NT2/D1 (cell line): Measurements from ENCODE around the gene FBXO11.

Experiments used
- DNase-seq: peaks from one replicate; pipeline ENCODE4 v3.0.0-alpha.2; 2011; ENCODE audit warnings: low read depth, low spot score
- H3K27me3 ChIP-seq: 2 replicates; pipeline ENCODE4 v1.6.0; 2011; ENCODE audit warnings: mild to moderate bottlenecking; ENCODE audit not compliant: insufficient read length, insufficient read depth
- H3K36me3 ChIP-seq: 2 replicates; pipeline ENCODE4 v1.6.1; 2011; ENCODE audit warnings: mild to moderate bottlenecking, low read length, mixed read lengths; ENCODE audit not compliant: insufficient read depth, insufficient read length
- H3K4me1 ChIP-seq: 2 replicates; pipeline ENCODE4 v1.5.1; 2011; ENCODE audit not compliant: insufficient read depth, insufficient read length
- H3K4me3 ChIP-seq: 2 replicates; pipeline ENCODE4 v1.5.1; 2011; ENCODE audit warnings: low read depth; ENCODE audit not compliant: insufficient read length
- H3K9ac ChIP-seq: 2 replicates; pipeline ENCODE4 v1.6.0; 2011; ENCODE audit warnings: low read depth; ENCODE audit not compliant: insufficient read length
- H3K9me3 ChIP-seq: 2 replicates; pipeline ENCODE4 v1.5.1; 2011; ENCODE audit warnings: mild to moderate bottlenecking, low read length; ENCODE audit not compliant: insufficient read depth
- SUZ12 ChIP-seq: IDR thresholded peaks from 2 replicates; pipeline ENCODE4 v1.6.1; 2011; ENCODE audit not compliant: insufficient read length, insufficient read depth; ENCODE audit errors: extremely low read depth
- YY1 ChIP-seq: IDR thresholded peaks from 2 replicates; pipeline ENCODE4 v1.6.1; 2011; ENCODE audit not compliant: insufficient read length, insufficient read depth
- ZNF274 ChIP-seq: IDR thresholded peaks from 2 replicates; pipeline ENCODE4 v1.6.1; 2011; ENCODE audit warnings: mild to moderate bottlenecking, low read depth, low read length

Gene FBXO11

DNA sequence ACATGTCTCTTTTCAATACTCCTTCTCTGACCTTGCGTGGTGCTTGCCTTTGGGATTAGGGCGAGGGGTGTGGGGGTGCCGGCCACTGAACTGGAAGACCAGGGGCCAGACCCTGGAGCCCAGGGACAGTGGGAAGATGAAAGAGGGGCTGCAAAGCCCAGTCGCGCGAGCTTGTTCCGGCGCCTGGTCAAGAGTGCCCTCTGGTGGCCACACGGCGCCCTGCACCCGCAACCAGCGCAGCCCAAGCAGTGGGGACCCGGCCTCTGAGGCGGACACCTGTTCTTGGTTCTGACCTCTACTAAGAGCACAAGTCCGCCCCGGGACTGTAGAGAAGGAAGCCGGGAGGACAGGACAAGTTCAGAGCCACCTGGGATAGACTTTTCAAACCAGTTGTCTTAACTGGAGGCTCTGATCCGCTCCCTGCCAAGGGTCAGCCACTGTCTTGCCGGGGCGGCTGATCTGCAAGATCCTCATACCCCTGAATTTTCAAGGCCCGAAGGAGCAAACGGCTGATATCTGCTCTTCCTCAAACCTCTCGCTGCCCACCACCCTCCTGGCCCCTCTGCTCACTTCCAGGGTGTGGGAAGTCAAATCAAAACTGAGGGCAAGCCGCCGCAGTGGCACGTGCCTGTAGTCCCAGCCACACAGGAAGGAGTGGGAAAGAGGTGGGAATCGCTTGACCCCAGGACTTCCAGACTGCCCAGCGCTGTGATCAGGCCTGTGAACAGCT is 138.3 kb downstream of the FBXO11 start:
- Histone ChIP-seq H3K36me3 (no peaks in the 10 kb centered on the region), H3K4me1 (no peaks in the 10 kb centered on the region), H3K9me3 (peaks cover 8% of the 10 kb centered on the region; the same call in 1 of the 2 replicates), H3K4me3 (no peak overlapping the region), H3K9ac (no peak overlapping the region), H3K27me3 (no peaks in the 10 kb centered on the region)
- TF ChIP-seq SUZ12 = no peak
- TF ChIP-seq ZNF274 = no peak
- TF ChIP-seq YY1 = no peak
- peak; percentile 71 for DNase-seq

DNA sequence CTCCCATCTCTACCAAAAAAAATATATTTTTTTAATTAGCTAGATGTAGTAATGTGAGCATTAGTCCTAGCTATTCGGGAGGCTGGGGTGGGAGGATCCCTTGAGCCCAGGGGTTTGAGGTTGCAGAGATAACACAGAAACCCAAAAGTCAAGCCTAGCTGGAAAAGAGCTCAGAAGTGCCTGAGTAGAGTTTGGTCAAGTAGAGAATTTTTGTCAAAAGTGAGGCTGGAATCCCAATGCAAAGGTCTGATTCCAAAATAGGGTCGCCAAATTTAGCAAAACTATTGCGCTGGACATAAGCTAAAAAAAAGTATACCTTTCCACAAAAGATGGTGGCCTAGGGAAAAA is 138.8 kb downstream of the FBXO11 start:
- H3K4me1 ChIP-seq = no peaks in the 10 kb centered on the region
- TF ChIP-seq ZNF274 (no peak), YY1 (no peak), SUZ12 (no peak)
- no peak for DNase-seq
- H3K36me3 ChIP-seq = no peaks in the 10 kb centered on the region
- no peaks in the 10 kb centered on the region for H3K27me3 ChIP-seq
- no peak overlapping the region for H3K4me3 ChIP-seq
- peaks cover 8% of the 10 kb centered on the region; the same call in 1 of the 2 replicates for H3K9me3 ChIP-seq
- no peak overlapping the region for H3K9ac ChIP-seq

- no peak for DNase-seq
- H3K9ac ChIP-seq = no peak overlapping the region
- peaks cover 28% of the 10 kb centered on the region; the same call in 1 of the 2 replicates for H3K9me3 ChIP-seq
- H3K36me3 ChIP-seq = no peaks in the 10 kb centered on the region
- peaks cover 5% of the 10 kb centered on the region for H3K4me1 ChIP-seq
- H3K27me3 ChIP-seq = no peaks in the 10 kb centered on the region
- H3K4me3 ChIP-seq = no peak overlapping the region
- TF ChIP-seq ZNF274 (no peak), SUZ12 (no peak), YY1 (no peak)
These were observed 154.4 kb downstream of the FBXO11 start for GRCh38 chr2:47751856-47752414.

GRCh38 chr2:47747878-47748277 is 158.4 kb downstream of the FBXO11 start:
- Histone ChIP-seq H3K9ac (no peak overlapping the region), H3K4me3 (no peak overlapping the region), H3K4me1 (peaks cover 5% of the 10 kb centered on the region), H3K9me3 (peaks cover 30% of the 10 kb centered on the region; the same call in 1 of the 2 replicates), H3K36me3 (no peaks in the 10 kb centered on the region), H3K27me3 (no peaks in the 10 kb centered on the region)
- TF ChIP-seq YY1 = no peak
- TF ChIP-seq ZNF274 = no peak
- no peak for TF ChIP-seq SUZ12
- DNase-seq = peak; percentile 68

- no peak for DNase-seq
- peaks cover 8% of the 10 kb centered on the region for H3K4me1 ChIP-seq
- H3K9ac ChIP-seq = no peak overlapping the region
- peaks cover 24% of the 10 kb centered on the region; the same call in 1 of the 2 replicates for H3K9me3 ChIP-seq
- H3K4me3 ChIP-seq = no peak overlapping the region
- TF ChIP-seq ZNF274 (no peak), SUZ12 (no peak), YY1 (no peak)
- no peaks in the 10 kb centered on the region for H3K27me3 ChIP-seq
- H3K36me3 ChIP-seq = no peaks in the 10 kb centered on the region
These were observed 162.2 kb downstream of the FBXO11 start for GRCh38 chr2:47744074-47744473.

DNA sequence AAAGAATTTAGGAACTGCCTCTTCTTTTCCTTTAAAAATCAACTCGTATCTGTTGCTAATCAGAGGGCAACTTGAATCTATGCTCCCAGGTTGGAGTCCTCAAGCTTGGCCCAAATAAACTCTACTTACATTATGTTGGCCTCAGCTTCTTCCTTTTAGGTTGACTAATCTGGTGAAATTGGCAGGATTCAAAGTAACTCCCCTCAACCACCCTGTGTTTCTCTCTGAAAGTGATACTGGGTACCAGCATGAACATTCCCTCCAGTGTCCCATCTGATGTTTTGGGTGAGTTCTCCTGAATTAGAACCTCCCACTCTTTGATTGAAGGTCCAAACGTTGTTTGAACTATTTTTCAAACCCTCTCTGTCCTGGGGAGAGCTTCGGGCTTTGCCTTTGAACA is 164.7 kb downstream of the FBXO11 start:
- TF ChIP-seq SUZ12 (no peak), YY1 (no peak), ZNF274 (no peak)
- Histone ChIP-seq H3K36me3 (no peaks in the 10 kb centered on the region), H3K4me1 (peaks cover 3% of the 10 kb centered on the region), H3K27me3 (no peaks in the 10 kb centered on the region), H3K9ac (no peak overlapping the region), H3K4me3 (no peak overlapping the region), H3K9me3 (no peaks in the 10 kb centered on the region)
- DNase-seq = no peak

- H3K27me3 ChIP-seq = no peaks in the 10 kb centered on the region
- no peak for TF ChIP-seq SUZ12
- TF ChIP-seq ZNF274 = no peak
- no peak for TF ChIP-seq YY1
These were observed 165.2 kb downstream of the FBXO11 start for GRCh38 chr2:47741101-47741500.

More at GRCh38 chr2:47741101-47741500, 165.2 kb downstream of the FBXO11 start:
- peaks cover 3% of the 10 kb centered on the region for H3K4me1 ChIP-seq
- no peak overlapping the region for H3K4me3 ChIP-seq
- H3K9ac ChIP-seq = no peak overlapping the region
- no peaks in the 10 kb centered on the region for H3K9me3 ChIP-seq
- H3K36me3 ChIP-seq = no peaks in the 10 kb centered on the region
- no peak for DNase-seq
